Ovary (tissue), 9 donors: ENCODE data around the gene BEX1. TPM values are rescaled to one million over a fixed set of nuclear protein-coding genes. Genes with fewer than 3 reads are reported as not detected.

ENCODE experiments used
- DNase-seq, 5 donors: peaks; one replicate each; pipeline ENCODE4 v3.0.0-alpha.2; 2019 to 2020
- H3K27ac ChIP-seq, 2 donors: fragments of 200-600 bp; one replicate each; pipeline versions ENCODE4 v1.5.1 to v1.8.0; 2019 to 2022
- H3K27me3 ChIP-seq: fragments of 200-600 bp; one replicate; pipeline ENCODE4 v1.8.0; 2022
- H3K36me3 ChIP-seq: fragments of 200-600 bp; sonication (generic); one replicate; pipeline ENCODE4 v1.5.1; 2019
- H3K4me1 ChIP-seq: one replicate; pipeline ENCODE4 v1.8.1; 2013; ENCODE audit warnings: mild to moderate bottlenecking, moderate library complexity; ENCODE audit not compliant: insufficient read depth
- H3K4me3 ChIP-seq: fragments of 200-600 bp; sonication (generic); one replicate; pipeline ENCODE4 v1.5.1; 2017
- H3K9me3 ChIP-seq, 2 donors: fragments of 200-600 bp in 1 of 2; sonication (generic) in 1 of 2; one replicate each; pipeline versions ENCODE4 v1.5.1 to v1.8.1; 2013 to 2019; ENCODE audit warnings: mild to moderate bottlenecking in 1 of 2, moderate library complexity in 1 of 2
- CTCF ChIP-seq, 3 donors: fragments of 450-650 bp in 2 of 3; fragments of 200-600 bp in 1 of 3; IDR thresholded peaks; one replicate each; pipeline versions ENCODE4 v1.5.1 to v1.8.0; 2016 to 2022; ENCODE audit warnings: antibody characterized with exemption in 3 of 3, mild to moderate bottlenecking in 1 of 3
- EP300 ChIP-seq: sonication (generic); formaldehyde crosslinking; IDR thresholded peaks from one replicate; pipeline ENCODE4 v1.6.1; 2017; ENCODE audit warnings: antibody characterized with exemption
- POLR2A ChIP-seq: fragments of 450-650 bp; IDR thresholded peaks from one replicate; pipeline ENCODE4 v1.6.1; 2017; ENCODE audit warnings: antibody characterized with exemption, mild to moderate bottlenecking, moderate library complexity
- WGBS, 3 donors: extraction: QIAGEN DNeasy Blood & Tissue Kit in 1 of 3; methylation state at CpG; one replicate each; pipeline versions ENCODE4 v1.1.5 to v1.1.7; 2013 to 2017; 5-methylcytosine and 5-hydroxymethylcytosine counted together
- intact Hi-C, 4 donors: fragments of 100-400 bp; cut with DNase I; formaldehyde crosslinking; loops; one replicate each; pipeline versions ENCODE4 v1.11.0 to v1.15.1; 2022 to 2023
- polyA plus RNA-seq, 2 donors: library from polyadenylated mRNA; stranded (reverse); fragments of 200-250 nt in 1 of 2; fragments of 350-450 nt in 1 of 2; fragmentation: Illumina TruSeq in 1 of 2; extraction: RNeasy Lipid Tissue Mini Kit (QIAGEN cat#74804) in 1 of 2; gene quantifications; one replicate each; pipeline ENCODE4 v1.2.3, GENCODE V29; 2013 to 2014
- total RNA-seq, 7 donors: library from RNA; depleted of rRNA in 2 of 7; stranded (reverse); fragments of >200 nt in 2 of 7; fragmentation: NEBNext Ultra II Directional in 3 of 7; extraction: Animal tissue kit (Norgen Biotek cat#: 25700) in 3 of 7; gene quantifications; one replicate each; pipeline versions ENCODE4 v1.1.0 to v1.2.4, GENCODE V29; 2016 to 2023
- donor health status: DM: no; HTN: no; CAD: no; lungs with moderate emphysema.
- donor health status: DM: no; HTN: no; CAD: no.
- donor health status: Bipolar disorder and iron deficiency.
- donor health status: DM: yes; HTN: yes; CAD: no.
- donor health status: DM: no; HTN: no; CAD: no.
- donor health status: DM: yes; HTN: yes; CAD: no.

Gene BEX1
- total and polyA plus RNA-seq, 9 donors = 8.3 to 48.9 (median 17.1) TPM

- H3K4me3 ChIP-seq = no peak overlapping the region
- intact Hi-C loops = no loop called here
- H3K36me3 ChIP-seq = no peaks in the 10 kb centered on the region
- no peaks in the 10 kb centered on the region for H3K9me3 ChIP-seq
- 13 to 31% (median 24%) methylated on average over 3 of the region's 3 CpGs for WGBS, 3 donors
- DNase-seq = no peak
- TF ChIP-seq EP300 = no peak
- no peak overlapping the region for H3K27ac ChIP-seq
- H3K27me3 ChIP-seq = no peaks in the 10 kb centered on the region
- H3K4me1 ChIP-seq = no peaks in the 10 kb centered on the region
These were observed 37.5 kb upstream of the BEX1 start for GRCh38 chrX:103101299-103102042.

- no peak for TF ChIP-seq CTCF (IDR thresholded peaks at IDR 0.05)
- TF ChIP-seq EP300 = no peak
- no peak for TF ChIP-seq POLR2A
- H3K4me1 ChIP-seq = no peaks in the 10 kb centered on the region
- DNase-seq = no peak
- WGBS, 3 donors = 67 to 72% (median 69%) methylated on average over 4 of the region's 4 CpGs
- intact Hi-C loops = no loop called here
- no peak overlapping the region for H3K4me3 ChIP-seq
- no peak overlapping the region for H3K27ac ChIP-seq
- no peaks in the 10 kb centered on the region for H3K9me3 ChIP-seq
- H3K27me3 ChIP-seq = no peaks in the 10 kb centered on the region
- no peaks in the 10 kb centered on the region for H3K36me3 ChIP-seq
These were observed 36.5 kb upstream of the BEX1 start for GRCh38 chrX:103100484-103100883.

- intact Hi-C loops = no loop called here
- Histone ChIP-seq H3K27me3 (no peaks in the 10 kb centered on the region), H3K36me3 (no peaks in the 10 kb centered on the region), H3K27ac (no peak overlapping the region), H3K9me3 (no peaks in the 10 kb centered on the region), H3K4me1 (no peaks in the 10 kb centered on the region), H3K4me3 (no peak overlapping the region)
- no peak for DNase-seq
- 70 to 77% (median 74%) methylated on average over 4 of the region's 4 CpGs for WGBS, 3 donors
- TF ChIP-seq EP300 (no peak), POLR2A (no peak), CTCF (IDR thresholded peaks at IDR 0.05) (no peak)
These were observed 35.7 kb upstream of the BEX1 start for GRCh38 chrX:103099691-103100090.

GRCh38 chrX:103098488-103098887 is 34.5 kb upstream of the BEX1 start:
- Histone ChIP-seq H3K27me3 (no peaks in the 10 kb centered on the region), H3K4me1 (no peaks in the 10 kb centered on the region), H3K36me3 (no peaks in the 10 kb centered on the region), H3K4me3 (no peak overlapping the region), H3K9me3 (no peaks in the 10 kb centered on the region), H3K27ac (no peak overlapping the region)
- WGBS, 3 donors = 61 to 73% (median 67%) methylated on average over 2 of the region's 2 CpGs
- intact Hi-C loops = no loop called here
- TF ChIP-seq POLR2A (no peak), CTCF (IDR thresholded peaks at IDR 0.05) (no peak), EP300 (no peak)
- DNase-seq = no peak

- TF ChIP-seq CTCF (IDR thresholded peaks at IDR 0.05) = no peak
- no peak for TF ChIP-seq EP300
- no peak for TF ChIP-seq POLR2A
- DNase-seq = no peak
- Histone ChIP-seq H3K4me3 (no peak within 1 kb of the TSS), H3K27ac (no peak within 1 kb of the TSS), H3K27me3 (no peaks in the 10 kb centered on the region), H3K9me3 (no peaks in the 10 kb centered on the region), H3K36me3 (no peaks in the 10 kb centered on the region), H3K4me1 (no peaks in the 10 kb centered on the region)
- intact Hi-C loops = no loop called here
- WGBS, 3 donors = 63 to 71% (median 68%) methylated on average over 5 of the region's 5 CpGs
These were observed 29.0 kb upstream of the BEX1 start, which contains the start of gene NXF3 for GRCh38 chrX:103092942-103093341. NXF3 (minus strand) TSS chrX:103093143; CDS start chrX:103093023, 120 bp downstream.
